HG03457 (cell line): ENCODE measurements around the gene MED17.
"Not testable (repeated sequence)": the region's sequence is repeated elsewhere in the genome, so short reads cannot be mapped to it uniquely, and the experiment has no call there.

Source experiments
- ATAC-seq: cut with Tn5 transposase; IDR thresholded peaks from one replicate; pipeline ENCODE4 v1.9.1; 2021; ENCODE audit warnings: moderate number of reproducible peaks; ENCODE audit not compliant: unreplicated experiment

The MED17 gene

GRCh38 chr11:93784145-93784934 lies at the start of gene MED17:
Gene MED17 (plus strand): TSS chr11:93784282. CDS start chr11:93784514, 232 bp downstream.
- ATAC-seq, result peak; percentile 89

GRCh38 chr11:93734427-93735222 lies 49.5 kb upstream of the MED17 start:
- no peak for ATAC-seq

GRCh38 chr11:93735627-93736026 lies 48.5 kb upstream of the MED17 start:
- no peak for ATAC-seq

GRCh38 chr11:93736129-93736528 lies 48.0 kb upstream of the MED17 start:
- no peak for ATAC-seq

GRCh38 chr11:93737904-93738612 lies 46.0 kb upstream of the MED17 start:
- ATAC-seq, result no peak

GRCh38 chr11:93738647-93739081 lies 45.4 kb upstream of the MED17 start:
- ATAC-seq, result no peak

- ATAC-seq, result no peak
Measured at GRCh38 chr11:93740031-93740729, 43.9 kb upstream of the MED17 start.

- ATAC-seq, result peak; percentile 16
Measured at GRCh38 chr11:93740730-93741093, 43.4 kb upstream of the MED17 start.

- ATAC-seq, result peak; percentile 91
Measured at GRCh38 chr11:93741094-93741881, 42.8 kb upstream of the MED17 start, which contains the start of the genes C11orf54 and TAF1D. Gene C11orf54 (plus strand): TSS chr11:93741672. CDS start chr11:93747394, 5,722 bp downstream. Gene TAF1D (minus strand): TSS chr11:93741495. CDS start chr11:93739304, 2,191 bp downstream.

GRCh38 chr11:93741882-93742226 lies 42.2 kb upstream of the MED17 start:
- ATAC-seq, result no peak

- ATAC-seq, result no peak
Measured at GRCh38 chr11:93743291-93743690, 40.8 kb upstream of the MED17 start.

- ATAC-seq, result no peak
Measured at GRCh38 chr11:93744669-93745004, 39.4 kb upstream of the MED17 start.

- ATAC-seq, result not testable (repeated sequence)
Measured at GRCh38 chr11:93745005-93745755, 38.9 kb upstream of the MED17 start.

- ATAC-seq, result no peak
Measured at GRCh38 chr11:93746101-93746500, 38.0 kb upstream of the MED17 start.

- peak; percentile 86 for ATAC-seq
Measured at GRCh38 chr11:93747122-93747521, 37.0 kb upstream of the MED17 start.

GRCh38 chr11:93751001-93751400 lies 33.1 kb upstream of the MED17 start:
- ATAC-seq, result no peak

GRCh38 chr11:93753241-93753640 lies 30.8 kb upstream of the MED17 start:
- no peak for ATAC-seq

GRCh38 chr11:93756748-93757147 lies 27.3 kb upstream of the MED17 start:
- no peak for ATAC-seq

- no peak for ATAC-seq
Measured at GRCh38 chr11:93757301-93757700, 26.8 kb upstream of the MED17 start.
